Measurements from ENCODE around the gene KCNE1. TPM values are rescaled to one million over a fixed set of nuclear protein-coding genes. Genes with fewer than 3 reads are reported as not detected.

The KCNE1 gene
- total and polyA plus RNA-seq, 2 of the 13 experiments (the other 11 are each of a cell fraction or from before 2014, with no cell fraction given), result 0.35 TPM; not detected in 1

GRCh38 chr21:34522284-34522683 is 10.3 kb upstream of the KCNE1 start (continued):
- TF ChIP-seq SOX6 (IDR thresholded peaks at IDR 0.05), result no peak
- TF ChIP-seq SOX6 (CRISPR knock-in tag; IDR thresholded peaks at IDR 0.05), result peak; percentile 97
- peak; percentile 61; the same call in 1 of the 2 replicates for TF ChIP-seq HOXA3 (CRISPR knock-in tag; IDR thresholded peaks at IDR 0.05)
- peak; percentile 50 for TF ChIP-seq NR2C2 (CRISPR knock-in tag; IDR thresholded peaks at IDR 0.05; ENCODE audit: borderline replicate concordance)
- TF ChIP-seq, protein P1, sequence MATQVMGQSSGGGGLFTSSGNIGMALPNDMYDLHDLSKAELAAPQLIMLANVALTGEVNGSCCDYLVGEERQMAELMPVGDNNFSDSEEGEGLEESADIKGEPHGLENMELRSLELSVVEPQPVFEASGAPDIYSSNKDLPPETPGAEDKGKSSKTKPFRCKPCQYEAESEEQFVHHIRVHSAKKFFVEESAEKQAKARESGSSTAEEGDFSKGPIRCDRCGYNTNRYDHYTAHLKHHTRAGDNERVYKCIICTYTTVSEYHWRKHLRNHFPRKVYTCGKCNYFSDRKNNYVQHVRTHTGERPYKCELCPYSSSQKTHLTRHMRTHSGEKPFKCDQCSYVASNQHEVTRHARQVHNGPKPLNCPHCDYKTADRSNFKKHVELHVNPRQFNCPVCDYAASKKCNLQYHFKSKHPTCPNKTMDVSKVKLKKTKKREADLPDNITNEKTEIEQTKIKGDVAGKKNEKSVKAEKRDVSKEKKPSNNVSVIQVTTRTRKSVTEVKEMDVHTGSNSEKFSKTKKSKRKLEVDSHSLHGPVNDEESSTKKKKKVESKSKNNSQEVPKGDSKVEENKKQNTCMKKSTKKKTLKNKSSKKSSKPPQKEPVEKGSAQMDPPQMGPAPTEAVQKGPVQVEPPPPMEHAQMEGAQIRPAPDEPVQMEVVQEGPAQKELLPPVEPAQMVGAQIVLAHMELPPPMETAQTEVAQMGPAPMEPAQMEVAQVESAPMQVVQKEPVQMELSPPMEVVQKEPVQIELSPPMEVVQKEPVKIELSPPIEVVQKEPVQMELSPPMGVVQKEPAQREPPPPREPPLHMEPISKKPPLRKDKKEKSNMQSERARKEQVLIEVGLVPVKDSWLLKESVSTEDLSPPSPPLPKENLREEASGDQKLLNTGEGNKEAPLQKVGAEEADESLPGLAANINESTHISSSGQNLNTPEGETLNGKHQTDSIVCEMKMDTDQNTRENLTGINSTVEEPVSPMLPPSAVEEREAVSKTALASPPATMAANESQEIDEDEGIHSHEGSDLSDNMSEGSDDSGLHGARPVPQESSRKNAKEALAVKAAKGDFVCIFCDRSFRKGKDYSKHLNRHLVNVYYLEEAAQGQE (IDR thresholded peaks at IDR 0.05; ENCODE audit: borderline replicate concordance in 1 of 2, low read depth in 1 of 2, low read length in 2 of 2), result no peak
- TF ChIP-seq ZNF143 (CRISPR knock-in tag; IDR thresholded peaks at IDR 0.05), result no peak
- peak; percentile 93 for TF ChIP-seq ZNF609 (CRISPR knock-in tag; IDR thresholded peaks at IDR 0.05; ENCODE audit: borderline replicate concordance)
- TF ChIP-seq ZBTB4 (CRISPR knock-in tag; IDR thresholded peaks at IDR 0.05; ENCODE audit: borderline replicate concordance), result no peak
- TF ChIP-seq HNF4A (CRISPR knock-in tag; IDR thresholded peaks at IDR 0.05), result peak; percentile 91
- no peak for TF ChIP-seq ZNF780A (CRISPR knock-in tag; IDR thresholded peaks at IDR 0.05)
- no peak for TF ChIP-seq TEF (CRISPR knock-in tag; IDR thresholded peaks at IDR 0.05)
- TF ChIP-seq, protein P2, sequence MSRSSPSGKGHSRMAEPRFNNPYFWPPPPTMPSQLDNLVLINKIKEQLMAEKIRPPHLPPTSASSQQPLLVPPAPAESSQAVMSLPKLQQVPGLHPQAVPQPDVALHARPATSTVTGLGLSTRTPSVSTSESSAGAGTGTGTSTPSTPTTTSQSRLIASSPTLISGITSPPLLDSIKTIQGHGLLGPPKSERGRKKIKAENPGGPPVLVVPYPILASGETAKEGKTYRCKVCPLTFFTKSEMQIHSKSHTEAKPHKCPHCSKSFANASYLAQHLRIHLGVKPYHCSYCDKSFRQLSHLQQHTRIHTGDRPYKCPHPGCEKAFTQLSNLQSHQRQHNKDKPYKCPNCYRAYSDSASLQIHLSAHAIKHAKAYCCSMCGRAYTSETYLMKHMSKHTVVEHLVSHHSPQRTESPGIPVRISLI (CRISPR knock-in tag; IDR thresholded peaks at IDR 0.05; ENCODE audit: borderline replicate concordance), result 0 out of 2 replicates have a peak, but pooled peaks have one; percentile 19
- peak; percentile 74; the same call in 1 of the 2 replicates for TF ChIP-seq ZNF205 (CRISPR knock-in tag; IDR thresholded peaks at IDR 0.05)
- no peak for TF ChIP-seq ZNF713 (CRISPR knock-in tag; IDR thresholded peaks at IDR 0.05)
- no peak for TF ChIP-seq ZNF720 (CRISPR knock-in tag; IDR thresholded peaks at IDR 0.05)
- TF ChIP-seq ZKSCAN1 (IDR thresholded peaks at IDR 0.05; ENCODE audit: low read length), result no peak
